Retinal pigment epithelial cell (primary cell): Measurements from ENCODE around the gene TMCC3.

Source experiments
- DNase-seq: peaks from one replicate; pipeline ENCODE4 v3.0.0-alpha.2; 2010; ENCODE audit warnings: low read depth
- H3K4me3 ChIP-seq: 2 replicates; pipeline ENCODE4 v1.5.1; 2011; ENCODE audit warnings: mild to moderate bottlenecking, low read length, control low read depth, moderate library complexity
- CTCF ChIP-seq: conservative IDR thresholded peaks from 2 replicates; pipeline ENCODE4 v1.5.1; 2011; ENCODE audit warnings: low read depth, low read length, control low read depth, inconsistent platforms

Gene TMCC3

GRCh38 chr12:94545935-94546771 lies 104.2 kb downstream of the TMCC3 start:
- H3K4me3 ChIP-seq, result no peak overlapping the region
- peak; percentile 89 for TF ChIP-seq CTCF
- DNase-seq, result peak; percentile 47

- no peak for TF ChIP-seq CTCF
- DNase-seq, result no peak
- H3K4me3 ChIP-seq, result no peak overlapping the region
Measured at GRCh38 chr12:94544355-94544754, 106.0 kb downstream of the TMCC3 start.

GRCh38 chr12:94538318-94538717 lies 112.0 kb downstream of the TMCC3 start:
- TF ChIP-seq CTCF, result no peak
- H3K4me3 ChIP-seq, result no peak overlapping the region
- DNase-seq, result no peak

GRCh38 chr12:94536040-94536965 lies 114.1 kb downstream of the TMCC3 start:
- no peak for TF ChIP-seq CTCF
- no peak overlapping the region for H3K4me3 ChIP-seq
- DNase-seq, result no peak

GRCh38 chr12:94535510-94535921 lies 114.8 kb downstream of the TMCC3 start:
- H3K4me3 ChIP-seq, result no peak overlapping the region
- DNase-seq, result no peak
- TF ChIP-seq CTCF, result no peak

- TF ChIP-seq CTCF, result no peak
- no peak for DNase-seq
- H3K4me3 ChIP-seq, result no peak overlapping the region
Measured at GRCh38 chr12:94534774-94535509, 115.4 kb downstream of the TMCC3 start.
